ENCODE data around the gene CSF3R. TPM values are rescaled to one million over a fixed set of nuclear protein-coding genes. Genes with fewer than 3 reads are reported as not detected.

CSF3R gene
- total RNA-seq, 2 experiments from 2014 or later = not detected

GRCh38 chr1:36440044-36440443, 42.7 kb downstream of the CSF3R start:
- Mint-ChIP-seq H3K27me3 (no peaks in the 10 kb centered on the region), H3K36me3 (ENCODE audit: low read depth) (no peaks in the 10 kb centered on the region), H3K9me3 (no peaks in the 10 kb centered on the region), H3K4me1 (ENCODE audit: low read depth) (no peaks in the 10 kb centered on the region), H3K27ac (no peak overlapping the region), H3K4me3 (no peak overlapping the region)
- DNase-seq (no peak), ATAC-seq (no peak)
- intact Hi-C loops (cut with micrococcal nuclease) = no loop called here
- ChIA-PET POLR2A (no interaction called here), CTCF (no interaction called here)
- TF ChIP-seq, protein P1, sequence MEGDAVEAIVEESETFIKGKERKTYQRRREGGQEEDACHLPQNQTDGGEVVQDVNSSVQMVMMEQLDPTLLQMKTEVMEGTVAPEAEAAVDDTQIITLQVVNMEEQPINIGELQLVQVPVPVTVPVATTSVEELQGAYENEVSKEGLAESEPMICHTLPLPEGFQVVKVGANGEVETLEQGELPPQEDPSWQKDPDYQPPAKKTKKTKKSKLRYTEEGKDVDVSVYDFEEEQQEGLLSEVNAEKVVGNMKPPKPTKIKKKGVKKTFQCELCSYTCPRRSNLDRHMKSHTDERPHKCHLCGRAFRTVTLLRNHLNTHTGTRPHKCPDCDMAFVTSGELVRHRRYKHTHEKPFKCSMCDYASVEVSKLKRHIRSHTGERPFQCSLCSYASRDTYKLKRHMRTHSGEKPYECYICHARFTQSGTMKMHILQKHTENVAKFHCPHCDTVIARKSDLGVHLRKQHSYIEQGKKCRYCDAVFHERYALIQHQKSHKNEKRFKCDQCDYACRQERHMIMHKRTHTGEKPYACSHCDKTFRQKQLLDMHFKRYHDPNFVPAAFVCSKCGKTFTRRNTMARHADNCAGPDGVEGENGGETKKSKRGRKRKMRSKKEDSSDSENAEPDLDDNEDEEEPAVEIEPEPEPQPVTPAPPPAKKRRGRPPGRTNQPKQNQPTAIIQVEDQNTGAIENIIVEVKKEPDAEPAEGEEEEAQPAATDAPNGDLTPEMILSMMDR (IDR thresholded peaks at IDR 0.05) = no peak

GRCh38 chr1:36438715-36439114, 44.0 kb downstream of the CSF3R start:
- intact Hi-C loops (cut with micrococcal nuclease) = no loop called here
- H3K27ac Mint-ChIP-seq = no peak overlapping the region
- no peaks in the 10 kb centered on the region for H3K27me3 Mint-ChIP-seq
- CTCF ChIA-PET = interaction anchor here (0.8 to 1.1 kb wide), 2 partner anchors 12 to 94 kb away, joined by 3 read pairs; partner anchors contain the start of gene OSCP1
- TF ChIP-seq, protein P1 (IDR thresholded peaks at IDR 0.05) = no peak
- H3K36me3 Mint-ChIP-seq (ENCODE audit: low read depth) = no peaks in the 10 kb centered on the region
- DNase-seq (no peak), ATAC-seq (no peak)
- POLR2A ChIA-PET = no interaction called here
- H3K4me1 Mint-ChIP-seq (ENCODE audit: low read depth) = no peaks in the 10 kb centered on the region
- H3K4me3 Mint-ChIP-seq = no peak overlapping the region
- H3K9me3 Mint-ChIP-seq = no peaks in the 10 kb centered on the region

DNA sequence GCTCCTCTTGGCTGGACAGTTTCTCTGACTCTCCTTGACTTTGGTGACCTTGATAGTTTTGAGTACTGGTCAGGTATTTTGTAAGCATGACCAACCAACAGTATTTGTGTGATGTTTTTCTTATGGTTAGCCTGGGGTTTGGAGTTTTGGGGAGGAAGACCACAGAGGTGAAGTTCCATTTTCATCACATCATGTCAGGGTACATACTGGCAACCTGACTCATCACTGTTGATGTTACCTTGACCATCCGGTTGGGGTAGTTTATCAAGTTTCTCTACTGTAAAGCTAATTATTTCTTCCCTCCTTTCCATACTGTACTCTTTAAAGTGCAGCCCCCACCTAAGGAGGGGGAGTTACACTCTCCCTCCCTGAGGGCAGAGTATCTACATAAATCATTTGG, 45.9 kb downstream of the CSF3R start:
- TF ChIP-seq, protein P1 (IDR thresholded peaks at IDR 0.05) = no peak
- H3K27ac Mint-ChIP-seq = no peak overlapping the region
- H3K36me3 Mint-ChIP-seq (ENCODE audit: low read depth) = no peaks in the 10 kb centered on the region
- POLR2A ChIA-PET = no interaction called here
- no peaks in the 10 kb centered on the region for H3K4me1 Mint-ChIP-seq (ENCODE audit: low read depth)
- H3K4me3 Mint-ChIP-seq = no peak overlapping the region
- ATAC-seq = no peak
- no peaks in the 10 kb centered on the region for H3K27me3 Mint-ChIP-seq
- H3K9me3 Mint-ChIP-seq = no peaks in the 10 kb centered on the region
- no peak for DNase-seq
- CTCF ChIA-PET = no interaction called here
- intact Hi-C loops (cut with micrococcal nuclease) = no loop called here

- Mint-ChIP-seq H3K4me1 (ENCODE audit: low read depth) (no peaks in the 10 kb centered on the region), H3K9me3 (no peaks in the 10 kb centered on the region), H3K27me3 (no peaks in the 10 kb centered on the region), H3K4me3 (no peak overlapping the region), H3K27ac (no peak overlapping the region), H3K36me3 (ENCODE audit: low read depth) (no peaks in the 10 kb centered on the region)
- TF ChIP-seq, protein P1 (IDR thresholded peaks at IDR 0.05) = no peak
- CTCF ChIA-PET = no interaction called here
- no peak for DNase-seq
- POLR2A ChIA-PET = no interaction called here
- intact Hi-C loops (cut with micrococcal nuclease) = no loop called here
- no peak for ATAC-seq
Observed at GRCh38 chr1:36433102-36433501, 49.6 kb downstream of the CSF3R start.

DNA sequence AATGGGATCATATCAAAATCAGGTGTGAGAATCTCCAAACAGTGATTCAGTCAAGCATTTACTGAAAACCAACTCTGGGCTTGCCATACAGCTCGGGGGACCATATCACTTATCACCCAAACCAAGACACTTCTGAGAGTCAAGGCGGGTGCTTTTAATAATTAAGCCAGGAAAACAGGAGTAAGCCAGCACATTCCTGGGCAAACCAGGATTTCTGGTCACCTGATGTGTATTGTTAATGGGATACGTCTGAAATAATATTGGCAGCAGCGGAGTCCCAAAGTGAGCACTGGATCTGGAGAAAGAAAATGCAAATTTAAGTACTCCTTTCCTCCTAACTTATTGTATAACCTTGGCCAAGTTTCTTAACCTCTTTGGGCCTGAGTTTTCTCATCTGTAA, 50.1 kb downstream of the CSF3R start:
- no peak for DNase-seq
- POLR2A ChIA-PET = no interaction called here
- H3K9me3 Mint-ChIP-seq = no peaks in the 10 kb centered on the region
- H3K36me3 Mint-ChIP-seq (ENCODE audit: low read depth) = no peaks in the 10 kb centered on the region
- H3K27me3 Mint-ChIP-seq = no peaks in the 10 kb centered on the region
- no peak overlapping the region for H3K27ac Mint-ChIP-seq
- CTCF ChIA-PET = no interaction called here
- no peak for ATAC-seq
- TF ChIP-seq, protein P1 (IDR thresholded peaks at IDR 0.05) = no peak
- H3K4me1 Mint-ChIP-seq (ENCODE audit: low read depth) = no peaks in the 10 kb centered on the region
- H3K4me3 Mint-ChIP-seq = no peak overlapping the region
- intact Hi-C loops (cut with micrococcal nuclease) = no loop called here

Measured in activated CD8-positive, alpha-beta T cell treated with anti-CD3 and anti-CD28 coated beads for 36 hours (primary cell).